Measurements from ENCODE around the gene VPS26A. TPM values are rescaled to one million over a fixed set of nuclear protein-coding genes. Genes with fewer than 3 reads are reported as not detected.

VPS26A gene
- total RNA-seq, 3 donors from 2014 or later (not counting 1 experiment from before 2014, with no cell fraction given) = 62.6 to 86.4 (median 86.2) TPM

GRCh38 chr10:69145329-69145728 is 21.4 kb downstream of the VPS26A start:
- no peaks in the 10 kb centered on the region for H3K36me3 Mint-ChIP-seq

GRCh38 chr10:69145864-69146263 is 21.9 kb downstream of the VPS26A start:
- H3K4me3 Mint-ChIP-seq = no peak overlapping the region
- no peak overlapping the region for H3K4me3 ChIP-seq (ENCODE audit: low read length)
- no peak for ATAC-seq
- no peaks in the 10 kb centered on the region for H3K9me3 ChIP-seq (ENCODE audit: control insufficient read depth, insufficient read depth, low read length)
- intact Hi-C loops (cut with micrococcal nuclease) = no loop called here
- no peaks in the 10 kb centered on the region for H3K27me3 ChIP-seq (ENCODE audit: control insufficient read depth, insufficient read depth, low read length)
- peaks cover 10% of the 10 kb centered on the region for H3K4me1 ChIP-seq (ENCODE audit: control insufficient read depth, insufficient read depth, low read length)
- TF ChIP-seq, protein P1, sequence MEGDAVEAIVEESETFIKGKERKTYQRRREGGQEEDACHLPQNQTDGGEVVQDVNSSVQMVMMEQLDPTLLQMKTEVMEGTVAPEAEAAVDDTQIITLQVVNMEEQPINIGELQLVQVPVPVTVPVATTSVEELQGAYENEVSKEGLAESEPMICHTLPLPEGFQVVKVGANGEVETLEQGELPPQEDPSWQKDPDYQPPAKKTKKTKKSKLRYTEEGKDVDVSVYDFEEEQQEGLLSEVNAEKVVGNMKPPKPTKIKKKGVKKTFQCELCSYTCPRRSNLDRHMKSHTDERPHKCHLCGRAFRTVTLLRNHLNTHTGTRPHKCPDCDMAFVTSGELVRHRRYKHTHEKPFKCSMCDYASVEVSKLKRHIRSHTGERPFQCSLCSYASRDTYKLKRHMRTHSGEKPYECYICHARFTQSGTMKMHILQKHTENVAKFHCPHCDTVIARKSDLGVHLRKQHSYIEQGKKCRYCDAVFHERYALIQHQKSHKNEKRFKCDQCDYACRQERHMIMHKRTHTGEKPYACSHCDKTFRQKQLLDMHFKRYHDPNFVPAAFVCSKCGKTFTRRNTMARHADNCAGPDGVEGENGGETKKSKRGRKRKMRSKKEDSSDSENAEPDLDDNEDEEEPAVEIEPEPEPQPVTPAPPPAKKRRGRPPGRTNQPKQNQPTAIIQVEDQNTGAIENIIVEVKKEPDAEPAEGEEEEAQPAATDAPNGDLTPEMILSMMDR (IDR thresholded peaks at IDR 0.05) = no peak
- peaks cover 60 to 69% of the 10 kb centered on the region in 2 donors for H3K4me1 Mint-ChIP-seq
- no peak overlapping the region for H3K27ac ChIP-seq (ENCODE audit: low read length)
- H3K27ac Mint-ChIP-seq = peak overlapping the region; percentile 14 to 50
- no peaks in the 10 kb centered on the region for H3K36me3 ChIP-seq (ENCODE audit: control insufficient read depth, insufficient read depth, low read length)
- DNase-seq = no peak
- WGBS (ENCODE audit: insufficient coverage) = 98% methylated on average over 8 of the region's 8 CpGs
- H3K9me3 Mint-ChIP-seq = no peaks in the 10 kb centered on the region
- H3K36me3 Mint-ChIP-seq = no peaks in the 10 kb centered on the region
- no peaks in the 10 kb centered on the region for H3K27me3 Mint-ChIP-seq (ENCODE audit: low read depth in 2 of 2)

More at GRCh38 chr10:69145329-69145728, 21.4 kb downstream of the VPS26A start:
- intact Hi-C loops (cut with micrococcal nuclease) = no loop called here
- H3K4me3 ChIP-seq (ENCODE audit: low read length) = no peak overlapping the region
- Mint-ChIP-seq H3K4me1 (peaks cover 63 to 69% of the 10 kb centered on the region in 2 donors), H3K27me3 (ENCODE audit: low read depth in 2 of 2) (no peaks in the 10 kb centered on the region), H3K27ac (peak overlapping the region; percentile 14 to 50), H3K4me3 (no peak overlapping the region), H3K9me3 (no peaks in the 10 kb centered on the region)
- no peaks in the 10 kb centered on the region for H3K27me3 ChIP-seq (ENCODE audit: control insufficient read depth, insufficient read depth, low read length)
- TF ChIP-seq, protein P1 (IDR thresholded peaks at IDR 0.05) = no peak
- H3K27ac ChIP-seq (ENCODE audit: low read length) = no peak overlapping the region
- ATAC-seq (no peak), DNase-seq (no peak)
- no peaks in the 10 kb centered on the region for H3K36me3 ChIP-seq (ENCODE audit: control insufficient read depth, insufficient read depth, low read length)
- H3K4me1 ChIP-seq (ENCODE audit: control insufficient read depth, insufficient read depth, low read length) = peaks cover 7% of the 10 kb centered on the region
- no CpG with 5 or more reads among the region's 1 CpG for WGBS (ENCODE audit: insufficient coverage)
- no peaks in the 10 kb centered on the region for H3K9me3 ChIP-seq (ENCODE audit: control insufficient read depth, insufficient read depth, low read length)

DNA sequence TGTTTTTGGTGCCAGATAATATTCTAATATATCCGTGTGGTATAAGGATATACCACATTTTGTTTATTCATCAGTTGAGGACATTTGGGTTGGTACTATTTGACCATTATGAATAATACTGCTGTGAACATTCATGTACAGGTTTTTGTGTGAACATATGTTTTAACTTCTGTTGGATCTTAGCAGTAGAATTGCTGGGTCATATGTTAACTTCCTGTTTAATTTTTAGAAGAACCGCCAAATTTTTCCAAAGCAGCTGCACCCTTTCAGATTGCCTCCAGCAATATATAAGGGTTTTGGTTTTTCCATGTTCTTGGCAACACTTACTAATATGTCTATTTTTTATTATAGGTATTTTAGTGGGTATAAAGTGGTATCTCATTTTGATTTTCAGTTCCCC is 22.8 kb downstream of the VPS26A start:
- no peak for DNase-seq
- TF ChIP-seq, protein P1 (IDR thresholded peaks at IDR 0.05) = no peak
- ATAC-seq = no peak
- Mint-ChIP-seq H3K36me3 (no peaks in the 10 kb centered on the region), H3K27ac (peak overlapping the region; percentile 14 to 50), H3K9me3 (no peaks in the 10 kb centered on the region), H3K4me1 (peaks cover 56 to 64% of the 10 kb centered on the region in 2 donors), H3K4me3 (no peak overlapping the region), H3K27me3 (ENCODE audit: low read depth in 2 of 2) (no peaks in the 10 kb centered on the region)
- H3K9me3 ChIP-seq (ENCODE audit: control insufficient read depth, insufficient read depth, low read length) = no peaks in the 10 kb centered on the region
- intact Hi-C loops (cut with micrococcal nuclease) = no loop called here
- H3K36me3 ChIP-seq (ENCODE audit: control insufficient read depth, insufficient read depth, low read length) = no peaks in the 10 kb centered on the region
- no peaks in the 10 kb centered on the region for H3K27me3 ChIP-seq (ENCODE audit: control insufficient read depth, insufficient read depth, low read length)
- H3K27ac ChIP-seq (ENCODE audit: low read length) = no peak overlapping the region
- WGBS (ENCODE audit: insufficient coverage) = 20% methylated on average over 1 of the region's 2 CpGs
- peaks cover 10% of the 10 kb centered on the region for H3K4me1 ChIP-seq (ENCODE audit: control insufficient read depth, insufficient read depth, low read length)
- H3K4me3 ChIP-seq (ENCODE audit: low read length) = no peak overlapping the region

DNA sequence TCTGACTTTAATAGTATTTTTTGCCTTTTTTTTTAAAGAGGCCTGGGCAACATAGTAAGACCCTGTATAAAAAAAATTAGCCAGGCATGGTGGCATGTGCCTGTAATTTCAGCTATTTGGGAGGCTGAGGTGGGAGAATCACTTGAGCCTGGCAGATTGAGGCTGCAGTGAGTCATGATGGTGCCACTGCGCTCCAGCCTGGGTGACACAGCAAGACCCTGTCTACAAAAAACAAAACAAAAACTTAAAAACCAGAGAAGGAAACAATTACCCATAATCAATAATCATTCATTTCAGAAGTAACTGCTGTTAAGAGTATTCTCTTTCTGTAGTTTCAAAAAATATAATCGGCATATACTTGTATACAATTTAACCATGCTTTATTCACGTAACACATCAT is 28.0 kb downstream of the VPS26A start:
- 100% methylated on average over 2 of the region's 3 CpGs for WGBS (ENCODE audit: insufficient coverage)
- no peaks in the 10 kb centered on the region for H3K27me3 Mint-ChIP-seq (ENCODE audit: low read depth in 2 of 2)

More for the DNA sequence above, 28.0 kb downstream of the VPS26A start:
- peaks cover 10% of the 10 kb centered on the region for H3K4me1 ChIP-seq (ENCODE audit: control insufficient read depth, insufficient read depth, low read length)
- H3K9me3 ChIP-seq (ENCODE audit: control insufficient read depth, insufficient read depth, low read length) = no peaks in the 10 kb centered on the region
- H3K4me3 Mint-ChIP-seq = no peak overlapping the region
- H3K36me3 Mint-ChIP-seq = no peaks in the 10 kb centered on the region
- no peak for DNase-seq
- no peaks in the 10 kb centered on the region for H3K9me3 Mint-ChIP-seq
- no peak overlapping the region for H3K27ac ChIP-seq (ENCODE audit: low read length)
- peaks cover 4% of the 10 kb centered on the region for H3K36me3 ChIP-seq (ENCODE audit: control insufficient read depth, insufficient read depth, low read length)
- TF ChIP-seq, protein P1 (IDR thresholded peaks at IDR 0.05) = no peak
- intact Hi-C loops (cut with micrococcal nuclease) = no loop called here
- no peak for ATAC-seq
- no peaks in the 10 kb centered on the region for H3K27me3 ChIP-seq (ENCODE audit: control insufficient read depth, insufficient read depth, low read length)
- peaks cover 23 to 52% of the 10 kb centered on the region in 2 donors for H3K4me1 Mint-ChIP-seq
- H3K27ac Mint-ChIP-seq = no peak overlapping the region
- no peak overlapping the region for H3K4me3 ChIP-seq (ENCODE audit: low read length)

Measured in natural killer cell (primary cell).